Gastrocnemius medialis (tissue), 4 donors: ENCODE measurements around the gene PRKCE.

Source experiments
- CTCF ChIP-seq, 5 experiments: fragments of 450-650 bp in 3 of 5; fragments of 200-600 bp in 2 of 5; sonication (generic) in 2 of 5; IDR thresholded peaks in 4 of 5; conservative IDR thresholded peaks in 1 of 5; 1 replicate in 4 of 5; 2 replicates in 1 of 5; pipeline ENCODE4 v1.5.1; 2016 to 2019; ENCODE audit warnings: antibody characterized with exemption in 5 of 5, mild to moderate bottlenecking in 3 of 5, moderate library complexity in 3 of 5
- POLR2A ChIP-seq, 2 donors: fragments of 450-650 bp; IDR thresholded peaks; one replicate each; pipeline ENCODE4 v1.6.1; 2017; ENCODE audit warnings: antibody characterized with exemption in 2 of 2, mild to moderate bottlenecking in 2 of 2, moderate library complexity in 2 of 2

- TF ChIP-seq CTCF (IDR thresholded peaks at IDR 0.05 in 4 of 5, conservative IDR thresholded peaks at IDR 0.05 in 1 of 5): no peak
- TF ChIP-seq POLR2A (IDR thresholded peaks at IDR 0.05): no peak
Observed at GRCh38 chr2:45884126-45884525, 232.7 kb downstream of the PRKCE start.
